Colonic mucosa (tissue), 4 donors: ENCODE data around the gene MTRR. TPM values are rescaled to one million over a fixed set of nuclear protein-coding genes. Genes with fewer than 3 reads are reported as not detected.
A peak's percentile ranks its signal among the peaks of the same experiment; 100 is the strongest.

Source experiments
- DNase-seq: peaks from one replicate; pipeline ENCODE4 v3.0.0-alpha.2; 2020
- H3K27ac ChIP-seq: fragments of 200-600 bp; one replicate; pipeline ENCODE4 v1.8.0; 2021
- H3K27me3 ChIP-seq: fragments of 200-600 bp; one replicate; pipeline ENCODE4 v1.8.0; 2021
- H3K36me3 ChIP-seq: fragments of 200-600 bp; one replicate; pipeline ENCODE4 v1.8.0; 2021
- H3K4me1 ChIP-seq: fragments of 200-600 bp; one replicate; pipeline ENCODE4 v1.8.0; 2021; ENCODE audit warnings: mild to moderate bottlenecking
- H3K4me3 ChIP-seq: fragments of 200-600 bp; one replicate; pipeline ENCODE4 v1.8.0; 2021
- H3K9ac ChIP-seq, 2 donors: one replicate each; pipeline ENCODE4 v1.7.0; 2013; ENCODE audit warnings: control low read depth in 2 of 2, low read depth in 2 of 2, low read length in 2 of 2
- H3K9me3 ChIP-seq: fragments of 200-600 bp; one replicate; pipeline ENCODE4 v1.8.0; 2021
- intact Hi-C: fragments of 100-400 bp; cut with DNase I; formaldehyde crosslinking; loops from one replicate; pipeline ENCODE4 v1.14.1; 2022
- total RNA-seq, 2 donors: library from RNA; stranded (reverse); fragmentation: NEBNext Ultra II Directional in 1 of 2; extraction: Animal tissue kit (Norgen Biotek cat#: 25700) in 1 of 2; gene quantifications; one replicate each; pipeline ENCODE4 v1.2.1, GENCODE V29; 2021
- TF ChIP-seq, protein P1 (sequence below): fragments of 200-600 bp; IDR thresholded peaks from one replicate; pipeline ENCODE4 v1.8.0; 2022; ENCODE audit warnings: antibody characterized with exemption, mild to moderate bottlenecking
- donor health status: healthy.
- donor health status: DM: no; HTN: no; CAD: no.
- donor health status: DM: no; HTN: no; CAD: no.

MTRR gene
- total RNA-seq, 2 donors from 2014 or later, result 29.8 to 45.1 TPM

DNA sequence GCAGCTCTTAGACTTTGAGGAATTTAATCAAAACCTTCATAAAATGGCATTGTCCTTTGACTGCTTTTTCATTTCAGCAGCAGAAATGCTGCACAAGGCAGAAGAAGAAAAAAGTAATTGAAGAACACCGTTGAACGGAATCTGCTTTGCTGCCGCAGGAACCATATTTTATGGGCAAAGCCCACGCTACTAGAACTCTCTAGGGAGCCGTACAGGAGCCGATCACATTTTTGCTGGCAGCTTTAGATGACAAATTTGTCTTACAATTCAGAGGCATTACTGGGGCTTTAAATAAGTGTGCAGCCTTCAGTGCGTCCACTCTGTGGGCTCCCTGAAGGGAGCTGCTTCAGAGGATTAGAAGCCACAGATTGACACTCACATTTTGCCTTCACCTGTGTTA, 23.4 kb upstream of the MTRR start:
- Histone ChIP-seq H3K9me3 (no peaks in the 10 kb centered on the region), H3K9ac (no peak overlapping the region), H3K4me1 (peaks cover 4% of the 10 kb centered on the region), H3K27ac (no peak overlapping the region), H3K4me3 (no peak overlapping the region), H3K36me3 (no peaks in the 10 kb centered on the region), H3K27me3 (peaks cover 12% of the 10 kb centered on the region)
- intact Hi-C loops, result no loop called here
- no peak for DNase-seq
- TF ChIP-seq, protein P1, sequence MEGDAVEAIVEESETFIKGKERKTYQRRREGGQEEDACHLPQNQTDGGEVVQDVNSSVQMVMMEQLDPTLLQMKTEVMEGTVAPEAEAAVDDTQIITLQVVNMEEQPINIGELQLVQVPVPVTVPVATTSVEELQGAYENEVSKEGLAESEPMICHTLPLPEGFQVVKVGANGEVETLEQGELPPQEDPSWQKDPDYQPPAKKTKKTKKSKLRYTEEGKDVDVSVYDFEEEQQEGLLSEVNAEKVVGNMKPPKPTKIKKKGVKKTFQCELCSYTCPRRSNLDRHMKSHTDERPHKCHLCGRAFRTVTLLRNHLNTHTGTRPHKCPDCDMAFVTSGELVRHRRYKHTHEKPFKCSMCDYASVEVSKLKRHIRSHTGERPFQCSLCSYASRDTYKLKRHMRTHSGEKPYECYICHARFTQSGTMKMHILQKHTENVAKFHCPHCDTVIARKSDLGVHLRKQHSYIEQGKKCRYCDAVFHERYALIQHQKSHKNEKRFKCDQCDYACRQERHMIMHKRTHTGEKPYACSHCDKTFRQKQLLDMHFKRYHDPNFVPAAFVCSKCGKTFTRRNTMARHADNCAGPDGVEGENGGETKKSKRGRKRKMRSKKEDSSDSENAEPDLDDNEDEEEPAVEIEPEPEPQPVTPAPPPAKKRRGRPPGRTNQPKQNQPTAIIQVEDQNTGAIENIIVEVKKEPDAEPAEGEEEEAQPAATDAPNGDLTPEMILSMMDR, result no peak

DNA sequence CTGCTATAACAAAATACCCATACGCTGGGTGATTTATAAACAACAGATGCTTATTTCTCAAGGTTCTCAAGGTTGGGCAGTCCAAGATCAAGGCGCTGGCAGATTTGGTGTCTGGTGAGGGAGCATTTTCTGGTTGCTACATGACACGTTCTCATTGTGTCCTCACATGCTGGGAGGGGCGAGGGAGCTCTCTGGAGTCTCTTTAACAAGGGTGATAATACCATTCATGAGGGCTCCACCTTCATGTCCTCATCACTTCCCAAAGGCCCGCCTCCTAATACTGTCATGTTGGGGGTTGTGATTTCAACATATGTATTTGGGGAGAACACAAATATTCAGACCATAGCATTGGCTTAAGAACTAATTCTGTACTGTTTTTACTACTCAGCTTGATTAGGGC, 22.6 kb upstream of the MTRR start:
- no peak for DNase-seq
- TF ChIP-seq, protein P1, result no peak
- no peak overlapping the region for H3K9ac ChIP-seq
- no peaks in the 10 kb centered on the region for H3K9me3 ChIP-seq
- H3K27me3 ChIP-seq, result peaks cover 18% of the 10 kb centered on the region
- H3K4me3 ChIP-seq, result no peak overlapping the region
- no peak overlapping the region for H3K27ac ChIP-seq
- no peaks in the 10 kb centered on the region for H3K36me3 ChIP-seq
- intact Hi-C loops, result no loop called here
- peaks cover 4% of the 10 kb centered on the region for H3K4me1 ChIP-seq

DNA sequence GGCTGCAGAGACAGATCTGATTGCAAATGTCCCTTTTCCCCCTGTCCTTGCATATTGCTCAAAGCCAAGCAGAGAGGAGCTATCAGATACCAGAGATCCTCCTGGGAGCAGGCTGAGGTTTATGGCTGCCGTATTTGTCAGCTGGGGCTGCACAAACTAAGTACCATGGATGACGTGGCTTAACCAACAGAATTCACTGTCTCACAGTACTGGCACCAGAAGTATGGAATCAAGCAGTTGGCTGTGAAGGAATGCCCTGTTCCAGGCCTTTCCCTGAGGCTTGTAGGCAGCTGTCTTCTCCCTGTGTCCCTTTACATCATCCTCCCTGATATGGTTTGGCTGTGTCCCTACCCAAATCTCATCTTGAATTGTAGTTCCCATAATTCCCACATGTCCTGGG, 20.7 kb upstream of the MTRR start:
- Histone ChIP-seq H3K4me3 (no peak overlapping the region), H3K27ac (no peak overlapping the region), H3K36me3 (no peaks in the 10 kb centered on the region), H3K9me3 (no peaks in the 10 kb centered on the region), H3K4me1 (peaks cover 4% of the 10 kb centered on the region), H3K27me3 (peaks cover 18% of the 10 kb centered on the region), H3K9ac (no peak overlapping the region)
- TF ChIP-seq, protein P1, result no peak
- DNase-seq, result no peak
- intact Hi-C loops, result no loop called here

DNA sequence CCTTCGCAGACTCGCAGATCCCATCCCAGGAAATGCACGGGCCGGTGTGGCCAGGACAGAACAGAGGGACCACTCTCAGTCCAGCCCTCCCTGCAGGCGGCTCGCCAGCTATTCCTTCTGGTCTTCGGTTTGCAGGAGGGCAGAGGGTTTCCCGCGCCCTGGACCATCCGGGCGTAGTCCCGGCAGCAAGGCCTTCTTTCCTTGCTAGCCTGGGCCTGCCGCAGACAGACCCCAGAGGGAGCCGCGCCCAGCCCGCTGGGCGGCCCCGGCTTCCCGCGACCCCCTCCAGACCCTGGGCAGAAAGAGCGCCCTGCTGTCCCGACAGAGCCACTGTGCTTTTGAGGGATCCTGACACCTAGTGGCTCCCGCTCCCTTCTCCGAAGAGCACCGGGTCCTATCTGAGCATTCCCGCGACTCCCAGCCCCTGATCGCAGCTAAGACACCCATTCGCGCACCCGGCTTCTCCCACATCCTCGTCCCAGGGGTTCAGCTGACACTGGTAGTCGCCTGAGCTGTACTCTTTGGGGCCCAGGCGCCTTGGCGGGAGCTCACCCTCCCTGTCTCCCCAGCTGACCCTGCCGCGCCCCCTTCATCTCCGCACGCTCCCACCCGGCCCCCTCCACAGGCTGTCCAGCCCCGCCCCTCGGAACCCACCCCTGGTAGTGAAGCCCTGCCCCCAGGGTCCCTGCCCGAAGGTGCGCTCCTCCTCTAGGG, 19.1 kb upstream of the MTRR start:
- no peak overlapping the region for H3K9ac ChIP-seq
- H3K27me3 ChIP-seq, result peaks cover 18% of the 10 kb centered on the region
- intact Hi-C loops, result no loop called here
- H3K27ac ChIP-seq, result no peak overlapping the region
- TF ChIP-seq, protein P1, result no peak
- peak overlapping the region; percentile 49 for H3K4me3 ChIP-seq
- DNase-seq, result no peak
- H3K36me3 ChIP-seq, result no peaks in the 10 kb centered on the region
- H3K9me3 ChIP-seq, result no peaks in the 10 kb centered on the region
- peaks cover 4% of the 10 kb centered on the region for H3K4me1 ChIP-seq

DNA sequence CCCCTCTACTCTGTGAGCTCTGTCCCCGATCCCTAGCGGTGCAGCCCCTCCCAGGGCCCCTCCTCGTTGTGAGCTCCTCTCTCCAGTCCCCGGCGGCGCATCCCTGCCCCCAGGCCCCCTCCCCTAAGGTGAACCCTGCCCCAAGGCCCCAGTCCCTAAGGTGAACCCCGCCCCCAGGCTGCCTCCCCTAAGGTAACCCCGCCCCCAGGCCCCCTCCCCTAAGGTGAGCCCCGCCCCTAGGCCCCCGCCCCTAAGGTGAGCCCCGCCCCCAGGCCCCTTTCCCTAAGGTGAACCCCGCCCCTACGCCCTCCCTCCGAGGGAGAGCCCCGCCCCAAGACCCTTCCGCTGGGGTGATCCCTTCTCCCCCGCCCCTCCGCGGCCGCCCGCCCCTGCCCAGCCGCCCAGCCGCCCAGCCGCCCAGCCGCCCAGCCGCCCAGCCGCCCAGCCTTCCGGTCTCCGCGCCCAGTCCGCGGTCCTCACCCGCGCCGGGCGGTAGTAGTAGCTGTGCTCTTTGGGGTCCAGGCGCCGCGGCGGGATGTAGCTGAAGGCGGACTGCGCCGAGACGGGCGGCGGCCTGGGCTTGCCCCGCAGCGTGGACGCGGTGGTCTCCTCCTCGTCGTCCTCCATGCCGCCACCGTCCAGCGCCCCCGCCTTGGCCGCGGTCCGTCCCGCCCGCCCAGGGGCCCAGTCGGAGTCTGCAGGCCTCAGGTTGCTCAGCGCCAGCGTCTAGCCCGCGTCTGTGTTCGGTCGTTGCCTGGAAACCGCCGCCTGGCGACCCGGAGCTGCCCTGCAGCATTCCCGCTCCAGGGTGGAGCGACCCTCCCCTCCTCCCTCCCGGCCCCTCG, 18.3 kb upstream of the MTRR start, which contains the start of gene CFAP90:
Gene CFAP90, minus strand, starts transcription at position 739 of the 845 bp plus-strand sequence. Its CDS starts 112 bp downstream, at position 627.
- Histone ChIP-seq H3K4me1 (peaks cover 4% of the 10 kb centered on the region), H3K9ac (peak within 1 kb of the TSS in 1 of 2 donors; percentile 35), H3K27ac (no peak within 1 kb of the TSS), H3K9me3 (no peaks in the 10 kb centered on the region), H3K4me3 (peak within 1 kb of the TSS; percentile 49), H3K36me3 (no peaks in the 10 kb centered on the region), H3K27me3 (peaks cover 18% of the 10 kb centered on the region)
- intact Hi-C loops, result no loop called here
- DNase-seq, result peak; percentile 29
- TF ChIP-seq, protein P1, result no peak
